ENCODE results near the gene ADRB1.
A peak's percentile ranks its signal among the peaks of the same experiment; 100 is the strongest.

The ADRB1 gene

DNA sequence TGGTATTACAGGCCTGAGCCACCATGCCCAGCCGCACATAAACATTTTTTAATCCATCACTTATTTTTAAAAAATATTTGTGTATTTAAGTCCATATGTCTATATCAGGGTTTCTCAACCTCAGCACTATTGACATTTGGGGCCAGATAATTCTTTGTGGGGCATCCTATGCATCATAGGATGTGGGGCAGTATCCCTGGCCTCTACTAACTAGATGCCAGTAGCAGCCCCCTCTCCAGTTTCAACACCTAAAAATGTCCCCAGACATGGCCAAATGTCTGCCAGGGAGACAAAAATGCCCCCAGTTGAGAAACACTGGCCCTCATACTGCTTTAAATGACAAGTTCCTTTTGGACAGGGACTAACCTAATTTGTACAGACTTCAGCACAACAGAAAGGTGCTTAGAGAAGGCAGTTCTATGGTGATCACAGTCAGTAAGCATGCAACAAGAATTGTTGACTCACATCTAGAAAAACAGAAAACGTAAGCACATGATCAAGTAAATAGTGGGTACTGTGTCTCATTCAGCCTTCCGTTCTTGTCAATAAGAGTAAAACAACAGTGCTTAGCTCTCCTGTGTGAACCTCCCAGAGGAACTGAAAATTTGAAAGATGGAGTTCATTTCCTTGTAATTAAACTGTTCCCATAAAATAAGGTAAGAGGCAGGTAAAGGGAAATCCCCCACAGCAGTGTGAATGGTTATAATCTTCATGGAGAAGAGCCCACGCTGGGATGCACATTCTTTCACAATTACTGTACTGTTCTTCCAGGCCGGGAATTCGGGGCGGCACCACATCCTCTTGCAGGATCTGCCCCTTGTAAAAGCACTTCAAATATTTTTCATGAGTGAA is 17.3 kb upstream of the ADRB1 start:
- Histone ChIP-seq H3K4me1 (ENCODE audit: control insufficient read depth in 2 of 2, insufficient read depth in 1 of 2, low read depth in 1 of 2, low read length in 2 of 2) (peaks cover 0 to 3% of the 10 kb centered on the region in 2 donors), H3K23ac (ENCODE audit: low read depth, low read length, poor library complexity) (no peak overlapping the region), H2AFZ (ENCODE audit: low read length) (no peak overlapping the region), H3K9me3 (replicated peaks in 1 of 2; ENCODE audit: control insufficient read depth in 2 of 2, insufficient read depth in 1 of 2, low read depth in 1 of 2, low read length in 2 of 2) (no peaks in the 10 kb centered on the region), H3K36me3 (replicated peaks in 1 of 2; ENCODE audit: control insufficient read depth in 2 of 2, insufficient read depth in 2 of 2, low read length in 2 of 2) (no peaks in the 10 kb centered on the region), H3K4me3 (ENCODE audit: low read length in 2 of 2) (no peak overlapping the region), H3K9ac (ENCODE audit: low read depth, low read length, poor library complexity) (no peak overlapping the region), H2BK15ac (ENCODE audit: low read length) (no peak overlapping the region), H2BK12ac (ENCODE audit: low read length) (no peak overlapping the region), H2BK120ac (ENCODE audit: low read depth, low read length) (no peak overlapping the region), H2AK5ac (ENCODE audit: low read depth, low read length) (no peak overlapping the region), H2BK5ac (ENCODE audit: low read length) (no peak overlapping the region), H3K4ac (ENCODE audit: low read length) (no peak overlapping the region), H3K18ac (ENCODE audit: low read length) (no peak overlapping the region), H3K27me3 (ENCODE audit: control insufficient read depth in 3 of 3, insufficient read depth in 3 of 3, low read depth in 1 of 3, low read length in 3 of 3) (peaks cover 0 to 53% (median 0%) of the 10 kb centered on the region in 3 experiments), H3K14ac (ENCODE audit: low read length) (no peak overlapping the region), H3K79me1 (ENCODE audit: low read depth, low read length) (no peaks in the 10 kb centered on the region), H4K8ac (ENCODE audit: low read depth, low read length) (no peak overlapping the region), H3K4me2 (ENCODE audit: insufficient read depth, low read length, poor library complexity, severe bottlenecking) (no peak overlapping the region), H4K91ac (ENCODE audit: low read depth, low read length, poor library complexity) (no peak overlapping the region), H3K27ac (replicated peaks; ENCODE audit: low read length) (no peak overlapping the region)
- DNase-seq (ENCODE audit: low spot score), result no peak
- no CpG with 5 or more reads among the region's 7 CpGs for WGBS, 2 donors (ENCODE audit: extremely low coverage in 2 of 2, insufficient read length in 2 of 2, insufficient replicate concordance in 1 of 2)

- no peaks in the 10 kb centered on the region for H3K9me3 ChIP-seq (replicated peaks in 1 of 2; ENCODE audit: control insufficient read depth in 2 of 2, insufficient read depth in 1 of 2, low read depth in 1 of 2, low read length in 2 of 2)
- no peak overlapping the region for H3K14ac ChIP-seq (ENCODE audit: low read length)
- WGBS, 2 donors (ENCODE audit: extremely low coverage in 2 of 2, insufficient read length in 2 of 2, insufficient replicate concordance in 1 of 2), result no CpG with 5 or more reads among the region's 2 CpGs
- H3K4me3 ChIP-seq (ENCODE audit: low read length in 2 of 2), result no peak overlapping the region
- H2BK120ac ChIP-seq (ENCODE audit: low read depth, low read length), result no peak overlapping the region
- no peak for DNase-seq (ENCODE audit: low spot score)
- peaks cover 0 to 3% of the 10 kb centered on the region in 2 donors for H3K4me1 ChIP-seq (ENCODE audit: control insufficient read depth in 2 of 2, insufficient read depth in 1 of 2, low read depth in 1 of 2, low read length in 2 of 2)
- H3K18ac ChIP-seq (ENCODE audit: low read length), result no peak overlapping the region
- no peak overlapping the region for H4K91ac ChIP-seq (ENCODE audit: low read depth, low read length, poor library complexity)
- H3K23ac ChIP-seq (ENCODE audit: low read depth, low read length, poor library complexity), result no peak overlapping the region
- peaks cover 0 to 58% (median 0%) of the 10 kb centered on the region in 3 experiments for H3K27me3 ChIP-seq (ENCODE audit: control insufficient read depth in 3 of 3, insufficient read depth in 3 of 3, low read depth in 1 of 3, low read length in 3 of 3)
- H3K36me3 ChIP-seq (replicated peaks in 1 of 2; ENCODE audit: control insufficient read depth in 2 of 2, insufficient read depth in 2 of 2, low read length in 2 of 2), result no peaks in the 10 kb centered on the region
- H2BK12ac ChIP-seq (ENCODE audit: low read length), result no peak overlapping the region
- no peak overlapping the region for H3K27ac ChIP-seq (replicated peaks; ENCODE audit: low read length)
- no peak overlapping the region for H3K9ac ChIP-seq (ENCODE audit: low read depth, low read length, poor library complexity)
- H2AK5ac ChIP-seq (ENCODE audit: low read depth, low read length), result no peak overlapping the region
- no peaks in the 10 kb centered on the region for H3K79me1 ChIP-seq (ENCODE audit: low read depth, low read length)
- H2AFZ ChIP-seq (ENCODE audit: low read length), result no peak overlapping the region
- no peak overlapping the region for H3K4me2 ChIP-seq (ENCODE audit: insufficient read depth, low read length, poor library complexity, severe bottlenecking)
- H4K8ac ChIP-seq (ENCODE audit: low read depth, low read length), result no peak overlapping the region
- no peak overlapping the region for H2BK5ac ChIP-seq (ENCODE audit: low read length)
- no peak overlapping the region for H2BK15ac ChIP-seq (ENCODE audit: low read length)
- H3K4ac ChIP-seq (ENCODE audit: low read length), result no peak overlapping the region
Measured at GRCh38 chr10:114027041-114027394, 16.6 kb upstream of the ADRB1 start.

GRCh38 chr10:114027951-114028350 is 15.7 kb upstream of the ADRB1 start:
- no peak for DNase-seq (ENCODE audit: low spot score)
- H4K91ac ChIP-seq (ENCODE audit: low read depth, low read length, poor library complexity), result no peak overlapping the region
- no peak overlapping the region for H2BK5ac ChIP-seq (ENCODE audit: low read length)
- no peak overlapping the region for H3K18ac ChIP-seq (ENCODE audit: low read length)
- peaks cover 0 to 64% (median 0%) of the 10 kb centered on the region in 3 experiments for H3K27me3 ChIP-seq (ENCODE audit: control insufficient read depth in 3 of 3, insufficient read depth in 3 of 3, low read depth in 1 of 3, low read length in 3 of 3)
- H2AK5ac ChIP-seq (ENCODE audit: low read depth, low read length), result no peak overlapping the region
- H3K27ac ChIP-seq (replicated peaks; ENCODE audit: low read length), result no peak overlapping the region
- H3K4me2 ChIP-seq (ENCODE audit: insufficient read depth, low read length, poor library complexity, severe bottlenecking), result no peak overlapping the region
- no peak overlapping the region for H3K4ac ChIP-seq (ENCODE audit: low read length)
- H3K4me1 ChIP-seq (ENCODE audit: control insufficient read depth in 2 of 2, insufficient read depth in 1 of 2, low read depth in 1 of 2, low read length in 2 of 2), result peaks cover 0 to 1% of the 10 kb centered on the region in 2 donors
- H2AFZ ChIP-seq (ENCODE audit: low read length), result no peak overlapping the region
- no CpG with 5 or more reads among the region's 3 CpGs for WGBS, 2 donors (ENCODE audit: extremely low coverage in 2 of 2, insufficient read length in 2 of 2, insufficient replicate concordance in 1 of 2)
- H3K79me1 ChIP-seq (ENCODE audit: low read depth, low read length), result no peaks in the 10 kb centered on the region
- no peak overlapping the region for H3K23ac ChIP-seq (ENCODE audit: low read depth, low read length, poor library complexity)
- H2BK120ac ChIP-seq (ENCODE audit: low read depth, low read length), result no peak overlapping the region
- no peaks in the 10 kb centered on the region for H3K9me3 ChIP-seq (replicated peaks in 1 of 2; ENCODE audit: control insufficient read depth in 2 of 2, insufficient read depth in 1 of 2, low read depth in 1 of 2, low read length in 2 of 2)
- peak overlapping the region in 1 of 2 donors; percentile 14 for H3K4me3 ChIP-seq (ENCODE audit: low read length in 2 of 2)
- H3K9ac ChIP-seq (ENCODE audit: low read depth, low read length, poor library complexity), result no peak overlapping the region
- H2BK15ac ChIP-seq (ENCODE audit: low read length), result no peak overlapping the region
- H2BK12ac ChIP-seq (ENCODE audit: low read length), result no peak overlapping the region
- H3K36me3 ChIP-seq (replicated peaks in 1 of 2; ENCODE audit: control insufficient read depth in 2 of 2, insufficient read depth in 2 of 2, low read length in 2 of 2), result no peaks in the 10 kb centered on the region
- no peak overlapping the region for H4K8ac ChIP-seq (ENCODE audit: low read depth, low read length)
- no peak overlapping the region for H3K14ac ChIP-seq (ENCODE audit: low read length)

- Histone ChIP-seq H2BK120ac (ENCODE audit: low read depth, low read length) (no peak overlapping the region), H2BK12ac (ENCODE audit: low read length) (no peak overlapping the region), H3K4me1 (ENCODE audit: control insufficient read depth in 2 of 2, insufficient read depth in 1 of 2, low read depth in 1 of 2, low read length in 2 of 2) (peaks cover 0 to 1% of the 10 kb centered on the region in 2 donors), H3K14ac (ENCODE audit: low read length) (no peak overlapping the region), H4K8ac (ENCODE audit: low read depth, low read length) (no peak overlapping the region), H3K79me1 (ENCODE audit: low read depth, low read length) (no peaks in the 10 kb centered on the region), H2BK15ac (ENCODE audit: low read length) (no peak overlapping the region), H2BK5ac (ENCODE audit: low read length) (no peak overlapping the region), H4K91ac (ENCODE audit: low read depth, low read length, poor library complexity) (no peak overlapping the region), H2AFZ (ENCODE audit: low read length) (no peak overlapping the region), H2AK5ac (ENCODE audit: low read depth, low read length) (no peak overlapping the region), H3K18ac (ENCODE audit: low read length) (peak overlapping the region; percentile 9), H3K4me3 (ENCODE audit: low read length in 2 of 2) (no peak overlapping the region), H3K27me3 (ENCODE audit: control insufficient read depth in 3 of 3, insufficient read depth in 3 of 3, low read depth in 1 of 3, low read length in 3 of 3) (peaks cover 0 to 68% (median 0%) of the 10 kb centered on the region in 3 experiments), H3K27ac (replicated peaks; ENCODE audit: low read length) (no peak overlapping the region), H3K23ac (ENCODE audit: low read depth, low read length, poor library complexity) (no peak overlapping the region), H3K9ac (ENCODE audit: low read depth, low read length, poor library complexity) (no peak overlapping the region), H3K4me2 (ENCODE audit: insufficient read depth, low read length, poor library complexity, severe bottlenecking) (no peak overlapping the region), H3K9me3 (replicated peaks in 1 of 2; ENCODE audit: control insufficient read depth in 2 of 2, insufficient read depth in 1 of 2, low read depth in 1 of 2, low read length in 2 of 2) (no peaks in the 10 kb centered on the region), H3K4ac (ENCODE audit: low read length) (no peak overlapping the region), H3K36me3 (replicated peaks in 1 of 2; ENCODE audit: control insufficient read depth in 2 of 2, insufficient read depth in 2 of 2, low read length in 2 of 2) (no peaks in the 10 kb centered on the region)
- WGBS, 2 donors (ENCODE audit: extremely low coverage in 2 of 2, insufficient read length in 2 of 2, insufficient replicate concordance in 1 of 2), result no CpG with 5 or more reads among the region's 4 CpGs
- DNase-seq (ENCODE audit: low spot score), result no peak
Measured at GRCh38 chr10:114028425-114028824, 15.2 kb upstream of the ADRB1 start.

Measured in neuronal stem cell (in vitro differentiated cells).